Vagina (tissue), 2 donors: ENCODE results near the gene KCNT2.

Experiments
- CTCF ChIP-seq, 3 experiments: fragments of 450-650 bp in 2 of 3; fragments of 200-600 bp in 1 of 3; sonication (generic) in 1 of 3; IDR thresholded peaks; one replicate each; pipeline ENCODE4 v1.5.1; 2017 to 2019; ENCODE audit warnings: antibody characterized with exemption in 3 of 3, mild to moderate bottlenecking in 2 of 3, moderate library complexity in 2 of 3
- POLR2A ChIP-seq, 2 donors: fragments of 450-650 bp; IDR thresholded peaks; one replicate each; pipeline ENCODE4 v1.6.1; 2017; ENCODE audit warnings: antibody characterized with exemption in 2 of 2, mild to moderate bottlenecking in 2 of 2, moderate library complexity in 2 of 2

DNA sequence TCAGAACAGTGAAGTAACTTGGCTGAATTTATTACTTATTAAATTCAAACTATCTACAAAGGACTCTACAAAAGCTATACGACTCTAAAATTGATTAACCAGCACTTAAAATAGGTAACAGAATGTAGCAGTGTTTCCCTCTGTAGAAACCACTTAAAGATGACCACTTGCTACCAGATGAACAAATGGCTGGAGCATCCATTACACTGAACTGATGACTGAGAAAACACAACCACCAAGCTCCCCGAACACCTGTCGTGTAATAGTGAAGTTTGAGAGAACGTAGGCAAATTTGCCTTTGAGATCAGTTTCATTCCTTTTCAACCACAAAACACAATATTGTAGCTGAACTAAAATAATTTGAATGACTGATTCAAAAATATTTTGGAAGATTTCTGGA, 226.7 kb downstream of the KCNT2 start:
- TF ChIP-seq CTCF (IDR thresholded peaks at IDR 0.05) (no peak), POLR2A (IDR thresholded peaks at IDR 0.05) (no peak)
